Middle frontal gyrus (tissue), 1 donor: ENCODE measurements around the gene FGF1.
A peak's percentile ranks its signal among the peaks of the same experiment; 100 is the strongest.

Source experiments
- DNase-seq: peaks from one replicate; pipeline ENCODE4 v3.0.0-alpha.2; 2015; ENCODE audit warnings: low spot score; ENCODE audit errors: extremely low spot score

Gene FGF1

GRCh38 chr5:142614054-142614453, 71.8 kb downstream of the FGF1 start:
- no peak for DNase-seq

- DNase-seq, result no peak
Measured at GRCh38 chr5:142613271-142613671, 72.6 kb downstream of the FGF1 start.

- no peak for DNase-seq
Measured at GRCh38 chr5:142612494-142613270, 73.2 kb downstream of the FGF1 start.

GRCh38 chr5:142611154-142611553, 74.7 kb downstream of the FGF1 start:
- peak; percentile 20 for DNase-seq

GRCh38 chr5:142610176-142611001, 75.5 kb downstream of the FGF1 start:
- DNase-seq, result no peak

- no peak for DNase-seq
Measured at GRCh38 chr5:142609142-142609541, 76.7 kb downstream of the FGF1 start.

- no peak for DNase-seq
Measured at GRCh38 chr5:142608081-142608480, 77.8 kb downstream of the FGF1 start.

GRCh38 chr5:142605611-142606010, 80.3 kb downstream of the FGF1 start:
- no peak for DNase-seq

- no peak for DNase-seq
Measured at GRCh38 chr5:142602720-142603245, 83.1 kb downstream of the FGF1 start.

GRCh38 chr5:142601432-142601831, 84.5 kb downstream of the FGF1 start:
- DNase-seq, result no peak

GRCh38 chr5:142600611-142601358, 85.1 kb downstream of the FGF1 start:
- no peak for DNase-seq

- DNase-seq, result no peak
Measured at GRCh38 chr5:142600092-142600491, 85.8 kb downstream of the FGF1 start.

- no peak for DNase-seq
Measured at GRCh38 chr5:142598338-142598700, 87.6 kb downstream of the FGF1 start.

GRCh38 chr5:142597546-142598337, 88.1 kb downstream of the FGF1 start:
- DNase-seq, result no peak

GRCh38 chr5:142597025-142597424, 88.9 kb downstream of the FGF1 start:
- no peak for DNase-seq

GRCh38 chr5:142592365-142592764, 93.5 kb downstream of the FGF1 start:
- DNase-seq, result no peak

GRCh38 chr5:142590451-142591231, 95.2 kb downstream of the FGF1 start:
- no peak for DNase-seq

- DNase-seq, result no peak
Measured at GRCh38 chr5:142589720-142590119, 96.2 kb downstream of the FGF1 start.

- no peak for DNase-seq
Measured at GRCh38 chr5:142587354-142587965, 98.4 kb downstream of the FGF1 start.

GRCh38 chr5:142586552-142586951, 99.3 kb downstream of the FGF1 start:
- no peak for DNase-seq
